SK-N-SH (cell line): Measurements from ENCODE around the gene KIF11. TPM values are rescaled to one million over a fixed set of nuclear protein-coding genes. Genes with fewer than 3 reads are reported as not detected.

ENCODE experiments used
- CTCF ChIA-PET: fragments of 300-600, 350-600 bp; formaldehyde crosslinking; extraction: SDS; loops from one replicate; lab custom pipeline; 2021; lab: Yijun Ruan, JAX
- POLR2A ChIA-PET: fragments of 350-600 bp; sonication (Branson Sonifier 250); formaldehyde crosslinking; extraction: SDS; loops from one replicate; lab custom pipeline; 2020; ENCODE audit warnings: antibody characterized with exemption, inconsistent platforms; lab: Yijun Ruan, JAX
- DNase-seq: peaks from one replicate; pipeline ENCODE4 v3.0.0; 2012
- H2AFZ ChIP-seq: fragments of 200-600 bp; sonication (generic); 2 replicates; pipeline ENCODE4 v1.8.1; 2016; ENCODE audit warnings: antibody characterized with exemption, mild to moderate bottlenecking, low read depth
- H3F3A ChIP-seq: fragments of 200-600 bp; sonication (generic); replicated peaks from 2 replicates; pipeline ENCODE3; 2016; ENCODE audit warnings: antibody characterized with exemption, mild to moderate bottlenecking; ENCODE audit not compliant: insufficient read depth
- H3K27ac ChIP-seq, 2 experiments: fragments of 200-500 bp in 1 of 2; fragments of 200-600 bp in 1 of 2; sonication (Bioruptor generic) in 1 of 2; sonication (generic), shearing (Covaris generic) in 1 of 2; 2 replicates each; pipeline versions ENCODE4 v1.5.1 to v1.6.1; 2014 to 2016; ENCODE audit warnings: low read depth in 2 of 2, inconsistent platforms in 1 of 2, low read length in 1 of 2, mild to moderate bottlenecking in 1 of 2, mixed read lengths in 1 of 2
- H3K27me3 ChIP-seq: fragments of 200-600 bp; sonication (generic), shearing (Covaris generic); 2 replicates; pipeline ENCODE4 v1.6.1; 2016; ENCODE audit warnings: mixed run types; ENCODE audit not compliant: insufficient read depth
- H3K36me3 ChIP-seq, 2 experiments: fragments of 200-500 bp in 1 of 2; fragments of 200-600 bp in 1 of 2; sonication (Bioruptor generic) in 1 of 2; sonication (generic) in 1 of 2; replicated peaks in 1 of 2; 2 replicates each; pipeline versions ENCODE3 to v1.5.1; 2014 to 2016; ENCODE audit warnings: low read length in 1 of 2, mild to moderate bottlenecking in 1 of 2; ENCODE audit not compliant: insufficient read depth in 2 of 2, control insufficient read depth in 1 of 2
- H3K4me1 ChIP-seq, 2 experiments: fragments of 200-500 bp in 1 of 2; fragments of 200-600 bp in 1 of 2; sonication (Bioruptor generic) in 1 of 2; sonication (generic), shearing (Covaris generic) in 1 of 2; 2 replicates each; pipeline versions ENCODE4 v1.5.1 to v1.6.1; 2014 to 2016; ENCODE audit warnings: low read depth in 1 of 2, low read length in 1 of 2, mixed run types in 1 of 2; ENCODE audit not compliant: insufficient read depth in 2 of 2, control insufficient read depth in 1 of 2
- H3K4me2 ChIP-seq: fragments of 200-600 bp; sonication (generic), shearing (Covaris generic); 2 replicates; pipeline ENCODE4 v1.6.1; 2017; ENCODE audit warnings: mixed run types
- H3K4me3 ChIP-seq, 2 experiments: fragments of 200-500 bp in 1 of 2; fragments of 200-600 bp in 1 of 2; sonication (Bioruptor generic) in 1 of 2; sonication (generic), shearing (Covaris generic) in 1 of 2; 2 replicates each; pipeline versions ENCODE4 v1.5.1 to v1.8.1; 2014 to 2016; ENCODE audit warnings: low read depth in 2 of 2, inconsistent platforms in 1 of 2, low read length in 1 of 2, mild to moderate bottlenecking in 1 of 2, mixed read lengths in 1 of 2, moderate library complexity in 1 of 2
- H3K79me2 ChIP-seq: fragments of 200-600 bp; sonication (generic); 2 replicates; pipeline ENCODE4 v1.8.1; 2017; ENCODE audit warnings: mild to moderate bottlenecking; ENCODE audit not compliant: insufficient read depth
- H3K9ac ChIP-seq: fragments of 200-600 bp; sonication (generic); 2 replicates; pipeline ENCODE4 v1.6.1; 2017; ENCODE audit warnings: mixed run types
- H3K9me2 ChIP-seq: fragments of 200-600 bp; sonication (generic); 2 replicates; pipeline ENCODE4 v1.6.1; 2017; ENCODE audit warnings: mixed run types
- H3K9me3 ChIP-seq: fragments of 200-600 bp; sonication (generic); 2 replicates; pipeline ENCODE4 v1.6.1; 2017; ENCODE audit warnings: mixed run types, mild to moderate bottlenecking, moderate library complexity
- H4K20me1 ChIP-seq: fragments of 200-600 bp; sonication (generic); 2 replicates; pipeline ENCODE4 v1.6.1; 2017; ENCODE audit warnings: mild to moderate bottlenecking, mixed run types; ENCODE audit not compliant: insufficient read depth
- CTCF ChIP-seq: fragments of 200-600 bp; sonication (generic); IDR thresholded peaks from 2 replicates; pipeline ENCODE4 v1.6.1; 2017; ENCODE audit warnings: antibody characterized with exemption, mild to moderate bottlenecking, moderate library complexity
- FOSL2 ChIP-seq: IDR thresholded peaks from 2 replicates; pipeline ENCODE4 v1.4.0; 2012; ENCODE audit warnings: low read depth, mild to moderate bottlenecking, moderate library complexity, borderline replicate concordance
- MAX ChIP-seq: IDR thresholded peaks from 2 replicates; pipeline ENCODE4 v1.4.0; 2012; ENCODE audit warnings: low read depth
- NFIC ChIP-seq: IDR thresholded peaks from 2 replicates; pipeline ENCODE4 v1.4.0; 2012; ENCODE audit warnings: borderline replicate concordance
- POLR2AphosphoS5 ChIP-seq: IDR thresholded peaks from 2 replicates; pipeline ENCODE4 v1.6.1; 2012; ENCODE audit warnings: low read depth, low read length
- REST ChIP-seq: IDR thresholded peaks from 2 replicates; pipeline ENCODE4 v1.6.1; 2012; ENCODE audit warnings: mild to moderate bottlenecking, low read depth, low read length, moderate library complexity
- RFX5 ChIP-seq: IDR thresholded peaks from 2 replicates; pipeline ENCODE4 v1.6.1; 2012; ENCODE audit warnings: mild to moderate bottlenecking, improper control_type of control experiment, low read length
- RXRA ChIP-seq: IDR thresholded peaks from 2 replicates; pipeline ENCODE4 v1.4.0; 2012; ENCODE audit warnings: low read depth, mild to moderate bottlenecking, borderline replicate concordance
- TEAD4 ChIP-seq: IDR thresholded peaks from 2 replicates; pipeline ENCODE4 v1.4.0; 2012; ENCODE audit warnings: mild to moderate bottlenecking, borderline replicate concordance; ENCODE audit not compliant: insufficient read depth
- USF2 ChIP-seq: fragments of 150-350 bp; IDR thresholded peaks from 2 replicates; pipeline ENCODE4 v1.6.1; 2017; ENCODE audit warnings: antibody characterized with exemption, low read length, low read depth, borderline replicate concordance
- ZBTB33 ChIP-seq: IDR thresholded peaks from 2 replicates; pipeline ENCODE4 v1.4.0; 2012; ENCODE audit warnings: low read depth, borderline replicate concordance
- WGBS: methylation state at CpG from one replicate; pipeline ENCODE4 v1.1.6; 2017; ENCODE audit warnings: low lambda C conversion rate; 5-methylcytosine and 5-hydroxymethylcytosine counted together
- polyA plus RNA-seq, 3 experiments: library from polyadenylated mRNA; depleted of rRNA; stranded (reverse); fragments of >200 nt; gene quantifications; 2 replicates each; pipeline ENCODE4 v1.2.3, GENCODE V29; 2012

The KIF11 gene
- polyA plus RNA-seq, 1 of the 3 experiments (the other 2 are of a cell fraction): 4.0 TPM

GRCh38 chr10:92689663-92690210 is 96.8 kb downstream of the KIF11 start, which contains the start of gene HHEX:
Gene HHEX (plus strand): TSS chr10:92689955. CDS start chr10:92689987, 32 bp downstream.
- CTCF ChIA-PET: interaction anchor here (0.8 to 1.1 kb wide), 3 partner anchors 99 to 153 kb away, joined by 3 to 4 read pairs (median 4); no protein-coding TSS in a partner anchor

GRCh38 chr10:92690211-92690914 is 97.4 kb downstream of the KIF11 start:
- no peak overlapping the region for H3K27ac ChIP-seq
- no peaks in the 10 kb centered on the region for H3K79me2 ChIP-seq
- no peaks in the 10 kb centered on the region for H3K36me3 ChIP-seq
- H3K4me1 ChIP-seq: peaks cover 4 to 5% of the 10 kb centered on the region in 2 experiments; a peak in 2 of 4 replicates
- H3K4me2 ChIP-seq: peak overlapping the region; percentile 85
- no peaks in the 10 kb centered on the region for H4K20me1 ChIP-seq
- POLR2A ChIA-PET: no interaction called here
- H3F3A ChIP-seq: peaks cover 8% of the 10 kb centered on the region
- DNase-seq: peak; percentile 59
- CTCF ChIA-PET: interaction anchor here (1.1 to 1.4 kb wide), 3 partner anchors 100 to 132 kb away, joined by 3 to 4 read pairs (median 3); partner anchors contain the start of gene IDE
- H3K9me2 ChIP-seq: no peaks in the 10 kb centered on the region
- peak; percentile 25; the same call in 1 of the 2 replicates for TF ChIP-seq MAX
- TF ChIP-seq TEAD4: no peak
- TF ChIP-seq RXRA: no peak
- no peak for TF ChIP-seq USF2
- no peak for TF ChIP-seq POLR2AphosphoS5
- TF ChIP-seq FOSL2: peak; percentile 29; the same call in 1 of the 2 replicates
- no peak for TF ChIP-seq RFX5
- TF ChIP-seq CTCF: 0 out of 2 replicates have a peak, but pooled peaks have one; percentile 10
- no peak for TF ChIP-seq REST
- TF ChIP-seq ZBTB33: no peak
- no peaks in the 10 kb centered on the region for H3K27me3 ChIP-seq
- no peaks in the 10 kb centered on the region for H3K9me3 ChIP-seq
- peak overlapping the region; percentile 61 to 76 for H3K4me3 ChIP-seq
- H2AFZ ChIP-seq: peak overlapping the region; percentile 97
- peak overlapping the region; percentile 68 for H3K9ac ChIP-seq
- 37% methylated on average over 9 of the region's 73 CpGs for WGBS

More at GRCh38 chr10:92689663-92690210, 96.8 kb downstream of the KIF11 start, which contains the start of gene HHEX:
- Histone ChIP-seq H4K20me1 (no peaks in the 10 kb centered on the region), H3K27ac (no peak within 1 kb of the TSS), H3K4me3 (peak within 1 kb of the TSS; percentile 61 to 76), H3K4me2 (peak within 1 kb of the TSS; percentile 85), H3K79me2 (no peaks in the 10 kb centered on the region), H3F3A (peaks cover 7% of the 10 kb centered on the region), H3K36me3 (no peaks in the 10 kb centered on the region), H3K4me1 (peaks cover 4 to 5% of the 10 kb centered on the region in 2 experiments; a peak in 2 of 4 replicates), H3K9me2 (no peaks in the 10 kb centered on the region), H3K9ac (peak within 1 kb of the TSS; percentile 68), H2AFZ (peak within 1 kb of the TSS; percentile 97), H3K9me3 (no peaks in the 10 kb centered on the region), H3K27me3 (no peaks in the 10 kb centered on the region)
- DNase-seq: peak; percentile 87
- 0% methylated on average over 15 of the region's 79 CpGs for WGBS
- TF ChIP-seq NFIC: no peak
- POLR2A ChIA-PET: no interaction called here
